GM18951 (cell line): Measurements from ENCODE around the gene GRM5.

Experiments
- POLR2A ChIP-seq: IDR thresholded peaks from 4 replicates; pipeline ENCODE4 v1.6.1; 2011; ENCODE audit warnings: mild to moderate bottlenecking; ENCODE audit not compliant: insufficient read length, insufficient read depth; ENCODE audit errors: extremely low read depth
- in situ Hi-C: fragments of 300-500 bp; cut with MboI; formaldehyde crosslinking; loops from one replicate; pipeline ENCODE4 v1.12.0; 2022; ENCODE audit warnings: low sequenced_read_pairs, mixed read lengths, inconsistent platforms; ENCODE audit not compliant: unreplicated experiment

Gene GRM5

DNA sequence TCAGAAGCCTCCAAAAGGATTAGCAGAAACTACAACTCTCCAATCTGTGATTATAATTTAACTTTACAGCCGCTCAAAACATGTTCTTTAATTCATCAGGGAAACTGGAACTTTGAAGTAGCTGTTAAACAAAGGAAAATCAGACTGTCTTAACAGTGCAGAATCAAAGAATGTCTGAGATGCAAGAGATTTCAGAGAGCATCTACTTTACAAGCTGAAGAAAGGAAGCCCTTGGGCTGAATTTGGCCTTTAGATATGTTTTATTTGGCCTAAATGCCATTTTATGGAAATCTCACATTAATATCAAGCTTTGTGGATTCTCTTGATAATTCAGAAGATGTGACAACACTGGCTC, 446.7 kb downstream of the GRM5 start:
- TF ChIP-seq POLR2A: no peak
- in situ Hi-C loops: no loop called here

DNA sequence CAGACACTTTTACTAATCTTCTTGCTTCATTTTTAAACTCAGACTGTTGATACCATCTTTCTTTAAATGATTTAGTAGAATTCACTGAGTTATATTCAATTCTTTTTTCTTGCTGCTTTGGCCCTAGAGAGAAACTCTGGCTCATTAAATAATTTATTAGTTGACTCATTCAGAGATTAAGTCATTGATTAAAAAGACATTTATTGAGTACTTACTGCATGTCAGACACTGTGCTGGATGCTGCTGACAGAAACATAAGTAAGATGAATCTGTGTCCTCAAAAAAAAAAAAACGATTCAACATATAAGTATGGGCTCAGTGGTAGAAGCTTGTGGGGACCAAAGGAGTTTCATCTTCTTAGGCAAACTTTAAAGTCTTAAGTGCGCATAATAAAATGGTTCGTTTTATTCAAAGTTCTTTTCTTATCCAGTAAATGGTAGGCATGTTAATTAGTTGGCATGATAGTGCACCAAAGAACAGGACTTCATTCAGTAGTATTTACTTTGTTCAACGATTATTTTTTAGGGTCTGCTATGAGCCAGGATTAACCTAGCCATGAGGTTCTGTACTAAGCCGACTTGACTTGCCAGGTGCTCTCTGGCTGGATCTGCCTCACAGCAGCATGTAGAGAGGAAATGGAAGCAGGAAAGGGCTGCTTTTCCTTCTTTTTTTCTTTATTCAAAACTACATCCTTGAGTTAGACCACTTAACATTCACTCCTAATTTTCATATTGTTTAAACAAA, 447.3 kb downstream of the GRM5 start:
- no peak for TF ChIP-seq POLR2A
- in situ Hi-C loops: no loop called here

DNA sequence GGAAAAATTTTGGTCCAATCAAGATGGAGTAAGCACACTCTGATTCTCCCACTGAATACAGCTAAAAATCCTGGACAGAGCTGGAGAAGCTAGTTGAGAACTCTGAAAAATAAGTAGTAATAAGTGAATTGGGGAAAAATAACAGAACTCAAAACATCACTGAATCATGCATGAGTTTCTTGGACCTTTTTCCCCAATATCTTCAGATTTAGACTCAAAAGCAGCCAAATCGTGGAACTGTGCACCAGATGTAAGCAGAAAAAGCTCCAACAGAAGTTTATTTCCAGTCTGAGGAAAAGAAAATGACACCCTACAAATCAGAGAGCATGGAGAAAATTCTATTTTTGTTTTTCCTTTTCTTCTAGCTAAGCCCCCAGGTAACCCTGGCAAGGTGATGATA, 448.6 kb downstream of the GRM5 start:
- in situ Hi-C loops: no loop called here
- no peak for TF ChIP-seq POLR2A

DNA sequence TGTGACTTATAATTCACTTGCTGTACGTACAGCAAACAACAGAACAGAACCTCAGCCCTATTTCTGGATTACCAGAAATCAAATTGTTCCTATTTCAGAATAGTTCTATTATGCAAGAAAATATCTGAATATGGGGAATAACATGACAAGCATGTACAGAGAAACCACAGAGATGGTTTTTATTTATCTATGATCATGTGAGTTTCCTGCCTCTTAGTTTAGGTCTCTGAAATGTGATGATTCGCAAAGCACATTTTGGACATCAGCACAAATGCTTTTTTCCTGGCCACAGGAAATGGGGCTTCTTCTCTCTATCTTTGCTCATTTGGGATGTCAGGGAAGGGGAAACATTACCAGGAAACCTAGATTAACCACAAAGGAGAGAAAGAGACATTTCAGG, 461.5 kb downstream of the GRM5 start:
- TF ChIP-seq POLR2A: no peak
- in situ Hi-C loops: no loop called here

DNA sequence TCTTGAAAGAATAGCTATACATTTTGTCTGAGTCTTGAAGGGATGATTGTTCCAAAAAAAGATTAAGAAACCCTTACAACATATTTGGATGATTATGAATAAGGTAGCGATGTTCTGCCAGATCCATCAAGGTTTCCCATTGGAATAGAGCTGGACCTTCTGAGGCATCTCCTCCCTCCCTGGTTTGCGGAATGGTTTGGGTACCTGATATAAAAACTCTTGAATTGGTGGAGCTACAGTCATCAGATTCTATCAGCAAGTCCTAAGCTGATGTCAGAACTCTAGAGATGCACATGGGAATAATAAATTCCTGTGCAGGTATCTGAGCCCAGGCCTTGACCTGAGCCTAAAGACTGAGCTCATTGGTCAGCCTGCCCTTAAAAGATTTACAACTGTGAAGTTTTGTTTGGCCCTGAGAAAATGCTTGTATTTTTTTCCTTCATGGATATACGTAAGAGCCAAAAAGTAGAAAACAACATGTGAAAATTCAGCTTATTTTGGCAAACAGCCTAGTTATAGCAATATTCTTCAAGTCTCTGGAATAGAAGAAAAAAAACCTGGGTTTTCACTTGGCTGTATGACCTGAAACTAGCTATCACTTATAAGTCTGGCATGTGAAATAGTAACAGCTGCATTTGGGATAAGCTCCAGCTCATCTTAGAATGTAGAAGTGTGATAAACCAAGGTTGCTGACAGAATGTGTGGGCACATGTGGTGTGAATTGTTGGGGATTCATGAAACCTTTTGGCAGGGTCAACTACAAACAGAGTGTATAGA, 462.5 kb downstream of the GRM5 start:
- in situ Hi-C loops: no loop called here
- no peak for TF ChIP-seq POLR2A

- in situ Hi-C loops: no loop called here
- no peak for TF ChIP-seq POLR2A
These were observed 468.4 kb downstream of the GRM5 start for GRCh38 chr11:88597387-88597786.

DNA sequence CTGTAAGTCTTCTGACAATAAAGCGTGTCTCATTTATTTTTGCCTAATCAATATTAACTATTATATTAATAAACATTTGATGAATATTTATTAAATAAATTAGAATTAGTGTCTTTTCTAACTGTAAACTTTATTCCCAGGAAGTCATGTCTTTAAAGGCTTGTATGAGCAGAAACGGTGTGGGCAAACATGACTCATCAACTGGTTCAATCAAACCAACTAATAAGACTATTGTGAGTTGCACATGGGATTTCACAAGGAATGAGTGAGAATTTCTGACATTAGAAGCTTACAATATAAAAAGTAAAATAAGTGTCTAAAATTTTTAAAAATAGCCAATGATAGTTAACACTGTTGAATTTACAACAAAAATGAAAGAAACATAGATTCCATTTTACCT, 469.0 kb downstream of the GRM5 start:
- in situ Hi-C loops: no loop called here

DNA sequence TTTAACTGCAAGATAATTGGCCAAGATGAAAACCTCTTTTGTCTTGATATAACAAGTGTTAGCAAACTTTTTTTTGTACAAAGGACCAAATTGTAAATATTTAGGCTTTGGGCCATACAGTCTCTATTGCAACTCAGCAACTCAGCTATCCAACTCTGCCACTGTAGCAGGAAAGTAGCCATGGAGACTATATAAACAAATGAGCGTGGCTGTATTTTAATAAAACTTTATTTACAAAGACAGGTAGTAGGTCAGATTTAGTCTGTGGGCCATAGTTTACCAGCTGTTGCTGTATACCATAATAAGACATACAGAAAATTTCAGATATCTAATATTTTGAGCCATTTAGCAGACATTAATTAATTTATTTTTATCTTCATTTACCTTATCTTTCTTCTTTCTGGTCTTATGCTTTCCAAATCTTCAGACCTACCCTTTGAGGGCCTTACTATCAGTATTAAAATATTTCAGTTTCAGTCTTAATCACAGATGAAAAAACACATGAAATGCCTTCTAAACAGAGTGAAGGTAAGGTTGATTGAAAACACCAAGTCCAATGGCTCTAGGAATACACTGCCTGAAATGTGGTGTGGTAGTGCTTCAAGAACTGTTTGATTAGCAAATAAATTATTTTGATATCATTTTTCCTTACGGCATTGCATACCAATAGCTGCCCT, 471.4 kb downstream of the GRM5 start:
- in situ Hi-C loops: no loop called here
- TF ChIP-seq POLR2A: no peak

More for the DNA sequence above, 469.0 kb downstream of the GRM5 start:
- no peak for TF ChIP-seq POLR2A

DNA sequence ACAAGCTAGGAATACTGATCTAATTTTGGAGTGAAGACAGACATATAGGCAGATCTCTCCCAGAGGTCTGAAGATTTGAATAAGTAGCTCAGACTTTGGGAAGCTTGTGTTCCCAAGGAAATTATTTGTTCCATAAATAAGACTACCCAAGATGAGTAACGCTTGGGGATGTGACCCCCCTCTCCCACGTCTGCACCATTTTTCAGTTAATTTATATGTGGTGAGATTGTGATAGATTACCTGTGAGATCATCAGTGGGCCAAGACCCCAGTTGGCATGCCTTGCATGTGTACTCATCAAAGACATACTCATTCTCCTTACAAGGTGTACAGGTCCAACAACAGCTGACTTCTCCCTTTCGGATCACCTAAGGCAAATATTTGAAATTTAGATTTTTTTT, 475.4 kb downstream of the GRM5 start:
- in situ Hi-C loops: no loop called here
- no peak for TF ChIP-seq POLR2A

GRCh38 chr11:88583251-88583650, 482.5 kb downstream of the GRM5 start:
- TF ChIP-seq POLR2A: no peak
- in situ Hi-C loops: no loop called here

- in situ Hi-C loops: no loop called here
- no peak for TF ChIP-seq POLR2A
These were observed 486.3 kb downstream of the GRM5 start for GRCh38 chr11:88579466-88579865.

DNA sequence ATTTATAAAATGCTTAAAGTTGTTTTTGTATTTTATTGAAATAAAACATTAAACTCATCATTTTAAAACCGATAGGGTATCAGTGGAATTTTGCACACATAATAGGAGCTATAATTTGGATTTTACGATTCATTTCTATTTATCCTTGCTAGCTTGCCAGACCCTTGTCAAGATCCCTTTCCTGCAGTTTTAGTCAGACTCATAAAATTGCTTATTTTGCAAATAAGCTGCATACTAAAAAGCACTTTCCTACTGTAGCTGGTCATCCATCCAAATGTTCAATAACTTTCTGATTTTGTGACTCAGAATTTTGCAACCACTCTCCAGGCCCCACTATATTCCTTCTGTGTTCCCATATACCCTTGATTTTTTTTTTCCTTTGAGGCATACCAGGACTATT, 489.0 kb downstream of the GRM5 start:
- no peak for TF ChIP-seq POLR2A
- in situ Hi-C loops: no loop called here

- in situ Hi-C loops: no loop called here
- TF ChIP-seq POLR2A: no peak
These were observed 489.9 kb downstream of the GRM5 start for GRCh38 chr11:88575916-88576315.
